DND-41 (cell line): Measurements from ENCODE around the gene BZW2.

ENCODE experiments used
- CTCF ChIP-seq: IDR thresholded peaks from 2 replicates; pipeline ENCODE4 v1.5.1; 2012; ENCODE audit warnings: borderline replicate concordance, low read length, moderate library complexity, mild to moderate bottlenecking; ENCODE audit not compliant: poor library complexity, severe bottlenecking; ENCODE audit errors: extremely low read depth
- EZH2 ChIP-seq: IDR thresholded peaks from 3 replicates; pipeline ENCODE4 v1.6.1; 2012; ENCODE audit warnings: borderline replicate concordance, low read depth, mild to moderate bottlenecking, moderate library complexity, low read length, inconsistent platforms; ENCODE audit not compliant: severe bottlenecking

GRCh38 chr7:16729541-16729940 lies 83.6 kb downstream of the BZW2 start:
- TF ChIP-seq CTCF = no peak
- TF ChIP-seq EZH2 = no peak
